Thyroid gland (tissue), 4 donors: ENCODE measurements around the gene FCGR3A. TPM values are rescaled to one million over a fixed set of nuclear protein-coding genes. Genes with fewer than 3 reads are reported as not detected.

Source experiments
- DNase-seq, 2 donors: peaks; one replicate each; pipeline ENCODE4 v3.0.0-alpha.2; 2019
- H3K27ac ChIP-seq, 3 donors: fragments of 200-600 bp; sonication (generic); 1 replicate in 2 of 3; 2 replicates in 1 of 3; pipeline ENCODE4 v1.5.1; 2016 to 2019; ENCODE audit warnings: mild to moderate bottlenecking in 1 of 3, moderate library complexity in 1 of 3
- H3K27me3 ChIP-seq: fragments of 200-600 bp; sonication (generic); one replicate; pipeline ENCODE4 v1.5.1; 2019
- H3K36me3 ChIP-seq, 2 donors: fragments of 200-600 bp; sonication (generic); one replicate each; pipeline ENCODE4 v1.5.1; 2016 to 2019
- H3K4me1 ChIP-seq, 2 donors: fragments of 200-600 bp; sonication (generic); one replicate each; pipeline ENCODE4 v1.5.1; 2017 to 2019
- H3K4me3 ChIP-seq, 3 donors: fragments of 200-600 bp; sonication (generic); replicated peaks in 1 of 3; 1 replicate in 2 of 3; 2 replicates in 1 of 3; pipeline ENCODE4 v1.5.1; 2016; ENCODE audit warnings: mild to moderate bottlenecking in 1 of 3
- H3K9me3 ChIP-seq: fragments of 200-600 bp; sonication (generic); one replicate; pipeline ENCODE4 v1.5.1; 2017
- CTCF ChIP-seq, 6 experiments: fragments of 200-600 bp in 3 of 6; fragments of 450-650 bp in 3 of 6; sonication (generic) in 3 of 6; IDR thresholded peaks; one replicate each; pipeline ENCODE4 v1.5.1; 2016 to 2019; ENCODE audit warnings: antibody characterized with exemption in 6 of 6, mild to moderate bottlenecking in 2 of 6, inconsistent platforms in 1 of 6, moderate library complexity in 1 of 6
- POLR2A ChIP-seq, 2 donors: fragments of 450-650 bp; IDR thresholded peaks; one replicate each; pipeline ENCODE4 v1.6.1; 2017; ENCODE audit warnings: antibody characterized with exemption in 2 of 2, mild to moderate bottlenecking in 2 of 2, moderate library complexity in 1 of 2
- WGBS, 2 donors: methylation state at CpG; one replicate each; pipeline ENCODE4 v1.1.5; 2017; 5-methylcytosine and 5-hydroxymethylcytosine counted together
- intact Hi-C: fragments of 100-400 bp; cut with DNase I; formaldehyde crosslinking; loops from one replicate; pipeline ENCODE4 v1.15.1; 2023
- total RNA-seq, 4 donors: library from RNA; depleted of rRNA; stranded (reverse); fragments of >200 nt; gene quantifications; one replicate each; pipeline ENCODE4 v1.2.3, GENCODE V29; 2016

FCGR3A gene
- total RNA-seq, 4 donors from 2014 or later = 1.7 to 11.7 (median 7.6) TPM

- Histone ChIP-seq H3K4me3 (no peak overlapping the region), H3K36me3 (no peaks in the 10 kb centered on the region), H3K4me1 (peaks cover 0 to 4% of the 10 kb centered on the region in 2 donors), H3K27ac (no peak overlapping the region), H3K27me3 (no peaks in the 10 kb centered on the region), H3K9me3 (no peaks in the 10 kb centered on the region)
- intact Hi-C loops = no loop called here
- DNase-seq = no peak
- WGBS, 2 donors = 94 to 98% methylated on average over 2 of the region's 2 CpGs
- no peak for TF ChIP-seq CTCF (IDR thresholded peaks at IDR 0.05)
- no peak for TF ChIP-seq POLR2A (IDR thresholded peaks at IDR 0.05)
These were observed 51.0 kb downstream of the FCGR3A start for GRCh38 chr1:161498646-161499045.

GRCh38 chr1:161497961-161498360, 51.7 kb downstream of the FCGR3A start:
- intact Hi-C loops = no loop called here
- 89 to 90% methylated on average over 1 of the region's 1 CpG for WGBS, 2 donors
- H3K9me3 ChIP-seq = no peaks in the 10 kb centered on the region
- H3K4me3 ChIP-seq = no peak overlapping the region
- H3K36me3 ChIP-seq = no peaks in the 10 kb centered on the region
- H3K27ac ChIP-seq = no peak overlapping the region
- DNase-seq = no peak
- TF ChIP-seq CTCF (IDR thresholded peaks at IDR 0.05) (no peak), POLR2A (IDR thresholded peaks at IDR 0.05) (no peak)
- H3K27me3 ChIP-seq = no peaks in the 10 kb centered on the region
- H3K4me1 ChIP-seq = peaks cover 0 to 4% of the 10 kb centered on the region in 2 donors

GRCh38 chr1:161495490-161495889, 54.1 kb downstream of the FCGR3A start:
- H3K4me1 ChIP-seq = peaks cover 0 to 4% of the 10 kb centered on the region in 2 donors
- H3K36me3 ChIP-seq = no peaks in the 10 kb centered on the region
- DNase-seq = no peak
- intact Hi-C loops = no loop called here
- no peaks in the 10 kb centered on the region for H3K9me3 ChIP-seq
- no peaks in the 10 kb centered on the region for H3K27me3 ChIP-seq
- TF ChIP-seq CTCF (IDR thresholded peaks at IDR 0.05) (no peak), POLR2A (IDR thresholded peaks at IDR 0.05) (no peak)
- no peak overlapping the region for H3K27ac ChIP-seq
- no peak overlapping the region for H3K4me3 ChIP-seq

- H3K4me3 ChIP-seq = no peak overlapping the region
- intact Hi-C loops = no loop called here
- no peak overlapping the region for H3K27ac ChIP-seq
- no peak for DNase-seq
- TF ChIP-seq POLR2A (IDR thresholded peaks at IDR 0.05) (no peak), CTCF (IDR thresholded peaks at IDR 0.05) (no peak)
- H3K4me1 ChIP-seq = no peaks in the 10 kb centered on the region
- H3K36me3 ChIP-seq = no peaks in the 10 kb centered on the region
- no peaks in the 10 kb centered on the region for H3K27me3 ChIP-seq
- 61 to 68% methylated on average over 3 of the region's 3 CpGs for WGBS, 2 donors
- H3K9me3 ChIP-seq = no peaks in the 10 kb centered on the region
These were observed 55.4 kb downstream of the FCGR3A start for GRCh38 chr1:161494091-161494735.

GRCh38 chr1:161492827-161493226, 56.8 kb downstream of the FCGR3A start:
- H3K4me3 ChIP-seq = no peak overlapping the region
- 54 to 55% methylated on average over 2 of the region's 2 CpGs for WGBS, 2 donors
- H3K36me3 ChIP-seq = no peaks in the 10 kb centered on the region
- H3K4me1 ChIP-seq = no peaks in the 10 kb centered on the region
- H3K27ac ChIP-seq = no peak overlapping the region
- no peaks in the 10 kb centered on the region for H3K9me3 ChIP-seq
- TF ChIP-seq CTCF (IDR thresholded peaks at IDR 0.05) = no peak
- TF ChIP-seq POLR2A (IDR thresholded peaks at IDR 0.05) = no peak
- no peaks in the 10 kb centered on the region for H3K27me3 ChIP-seq
- intact Hi-C loops = no loop called here
- no peak for DNase-seq

Other genes starting within 250 kb of the FCGR3A start
- 1 to 10 TPM in 2 of 4 donors, under 1 TPM in 2; 0.67 to 1.9 (median 0.93) TPM for gene MPZ, start 239.8 kb downstream of the FCGR3A start, total RNA-seq
- 100 to 1,000 TPM in 3 of 4 donors, 10 to 100 TPM in 1; 49.1 to 174 (median 111) TPM for gene SDHC, start 235.4 kb downstream of the FCGR3A start, total RNA-seq
- not detected for gene CFAP126, start 181.9 kb downstream of the FCGR3A start, total RNA-seq
- 10 to 100 TPM in 3 of 4 donors, 1 to 10 TPM in 1; 8.5 to 63.7 (median 17.0) TPM for gene FCGR2A, start 44.4 kb downstream of the FCGR3A start, total RNA-seq
- 1 to 10 TPM in 3 of 4 donors, under 1 TPM in 1; 0.75 to 4.7 (median 2.7) TPM for gene HSPA6, start 25.3 kb downstream of the FCGR3A start, total RNA-seq
- 1 to 10 TPM in 2 of 4 donors, under 1 TPM in 1, not detected in 1; 0.83 to 1.1 (median 1.0) TPM for gene FCGR3B, start 81.4 kb upstream of the FCGR3A start, total RNA-seq
- gene FCGR2B, start 113.3 kb upstream of the FCGR3A start, total RNA-seq = 10 to 100 TPM in 2 of 4 donors, 1 to 10 TPM in 2; 4.1 to 12.0 (median 7.7) TPM
- not detected for gene FCRLA, start 157.4 kb upstream of the FCGR3A start, total RNA-seq
- gene FCRLB, start 171.7 kb upstream of the FCGR3A start, total RNA-seq = 1 to 10 TPM in 1 of 4 donors, under 1 TPM in 2, not detected in 1; 0.67 to 2.4 (median 0.89) TPM
- gene DUSP12, start 200.0 kb upstream of the FCGR3A start, total RNA-seq = 10 to 100 TPM; 36.6 to 53.7 (median 39.8) TPM
- 10 to 100 TPM; 35.8 to 45.6 (median 38.7) TPM for gene ATF6, start 216.5 kb upstream of the FCGR3A start, total RNA-seq